HCT116 (cell line): Measurements from ENCODE around the gene GPR32. TPM values are rescaled to one million over a fixed set of nuclear protein-coding genes. Genes with fewer than 3 reads are reported as not detected.

Source experiments
- ATAC-seq: fragments of 200-7000 bp; cut with Tn5 transposase; 2 replicates; pipeline ENCODE4 v1.9.1; 2020; ENCODE audit warnings: mild to moderate bottlenecking, moderate library complexity
- BruUV-seq: library from RNA; stranded (reverse); fragments of 400-500 nt; replicated peaks from 2 replicates; lab custom pipeline; 2021; lab: Mats Ljungman, UMichigan
- CTCF ChIA-PET: fragments of 300-600 bp; sonication (Branson Sonifier 250); formaldehyde crosslinking; loops from one replicate; lab custom pipeline; 2021; ENCODE audit warnings: antibody characterized with exemption; lab: Charles Lee
- POLR2A ChIA-PET: fragments of 300-600, 350-600 bp; sonication (Branson Sonifier 250); formaldehyde crosslinking; loops from one replicate; lab custom pipeline; 2021; ENCODE audit warnings: antibody characterized with exemption; lab: Charles Lee
- RAD21 ChIA-PET, 2 experiments: fragments of 300-600 bp; sonication (Branson Sonifier 250); formaldehyde crosslinking; loops; one replicate each; lab custom pipeline; 2023; ENCODE audit warnings: low total read pairs in 2 of 2; ENCODE audit not compliant: uncharacterized antibody in 2 of 2, unreplicated experiment in 2 of 2, low non-redundant PET in 1 of 2; lab: Charles Lee
- DNase-seq: peaks from one replicate; pipeline ENCODE4 v3.0.0-alpha.2; 2010; ENCODE audit warnings: low read depth, low spot score
- H2AFZ ChIP-seq: fragments of 200-600 bp; shearing (Covaris generic), sonication (generic); 2 replicates; pipeline ENCODE4 v1.6.1; 2017; ENCODE audit warnings: low read depth, mixed run types, mixed read lengths, antibody characterized with exemption, low read length; ENCODE audit not compliant: poor library complexity, severe bottlenecking
- H3K27ac ChIP-seq: 2 replicates; pipeline ENCODE4 v1.5.1; 2012; ENCODE audit warnings: low read depth, low read length
- H3K27me3 ChIP-seq: fragments of 200-600 bp; sonication (generic); 2 replicates; pipeline ENCODE4 v1.6.1; 2016; ENCODE audit warnings: mixed run types, low read length, mixed read lengths; ENCODE audit not compliant: insufficient read depth
- H3K36me3 ChIP-seq, 2 experiments: fragments of 200-500 bp in 1 of 2; fragments of 200-600 bp in 1 of 2; sonication (Bioruptor generic) in 1 of 2; sonication (generic) in 1 of 2; 2 replicates each; pipeline versions ENCODE4 v1.5.1 to v1.6.1; 2014 to 2016; ENCODE audit warnings: low read length in 2 of 2, inconsistent platforms in 1 of 2, mixed read lengths in 1 of 2, mixed run types in 1 of 2; ENCODE audit not compliant: insufficient read depth in 2 of 2, control insufficient read depth in 1 of 2
- H3K4me1 ChIP-seq, 2 experiments: fragments of 200-600 bp in 1 of 2; sonication (generic) in 1 of 2; 2 replicates each; pipeline versions ENCODE4 v1.5.1 to v1.6.1; 2012 to 2017; ENCODE audit warnings: low read length in 2 of 2, inconsistent platforms in 1 of 2, mild to moderate bottlenecking in 1 of 2, mixed read lengths in 1 of 2, mixed run types in 1 of 2, moderate library complexity in 1 of 2; ENCODE audit not compliant: insufficient read depth in 2 of 2, control insufficient read depth in 1 of 2
- H3K4me2 ChIP-seq: fragments of 200-600 bp; sonication (generic); 2 replicates; pipeline ENCODE4 v1.6.1; 2017; ENCODE audit warnings: mixed run types, low read length, mixed read lengths
- H3K4me3 ChIP-seq, 2 experiments: fragments of 200-600 bp in 1 of 2; sonication (generic) in 1 of 2; replicated peaks in 1 of 2; 2 replicates each; pipeline ENCODE4 v1.5.1; 2011 to 2016; ENCODE audit warnings: low read length in 2 of 2, control low read depth in 1 of 2, low read depth in 1 of 2, mild to moderate bottlenecking in 1 of 2, mixed read lengths in 1 of 2, mixed run types in 1 of 2
- H3K79me2 ChIP-seq: fragments of 200-600 bp; sonication (generic); 2 replicates; pipeline ENCODE4 v1.6.1; 2017; ENCODE audit warnings: mild to moderate bottlenecking, mixed run types, low read length, moderate library complexity, mixed read lengths; ENCODE audit not compliant: insufficient read depth
- H3K9ac ChIP-seq: fragments of 200-600 bp; sonication (generic); 2 replicates; pipeline ENCODE4 v1.6.1; 2016; ENCODE audit warnings: low read length, mixed read lengths
- H3K9me2 ChIP-seq: fragments of 200-600 bp; sonication (generic), shearing (Covaris generic); 2 replicates; pipeline ENCODE4 v1.6.1; 2017; ENCODE audit warnings: mixed run types, mild to moderate bottlenecking, moderate library complexity; ENCODE audit not compliant: insufficient read depth
- H3K9me3 ChIP-seq, 2 experiments: fragments of 200-500 bp in 1 of 2; fragments of 200-600 bp in 1 of 2; sonication (Bioruptor generic) in 1 of 2; sonication (generic) in 1 of 2; 2 replicates each; pipeline ENCODE4 v1.6.1; 2014 to 2017; ENCODE audit warnings: low read length in 2 of 2, mixed read lengths in 2 of 2, inconsistent platforms in 1 of 2, low read depth in 1 of 2, mild to moderate bottlenecking in 1 of 2, mixed run types in 1 of 2, moderate library complexity in 1 of 2; ENCODE audit not compliant: control insufficient read depth in 1 of 2, insufficient read depth in 1 of 2
- H4K20me1 ChIP-seq: fragments of 200-600 bp; sonication (generic), shearing (Covaris generic); 2 replicates; pipeline ENCODE4 v1.6.1; 2017; ENCODE audit warnings: mixed run types, mild to moderate bottlenecking, moderate library complexity; ENCODE audit not compliant: insufficient read depth
- CBX3 ChIP-seq: IDR thresholded peaks from 2 replicates; pipeline ENCODE4 v1.6.1; 2012; ENCODE audit warnings: low read depth
- CTCF ChIP-seq, 3 experiments: fragments of 200-600 bp in 1 of 3; sonication (generic) in 1 of 3; IDR thresholded peaks in 2 of 3; conservative IDR thresholded peaks in 1 of 3; 2 replicates each; pipeline ENCODE4 v1.5.1; 2012 to 2017; ENCODE audit warnings: low read depth in 2 of 3, low read length in 2 of 3, antibody characterized with exemption in 1 of 3, borderline replicate concordance in 1 of 3, control low read depth in 1 of 3, mild to moderate bottlenecking in 1 of 3, mixed read lengths in 1 of 3, mixed run types in 1 of 3, moderate library complexity in 1 of 3; ENCODE audit not compliant: insufficient read depth in 1 of 3
- ELF1 ChIP-seq: IDR thresholded peaks from 2 replicates; pipeline ENCODE4 v1.6.1; 2012; ENCODE audit warnings: low read depth, borderline replicate concordance
- EZH2 ChIP-seq: fragments of 200-600 bp; sonication (generic); IDR thresholded peaks from 2 replicates; pipeline ENCODE4 v1.6.1; 2017; ENCODE audit warnings: antibody characterized with exemption, mixed run types
- FOSL1 ChIP-seq: IDR thresholded peaks from 2 replicates; pipeline ENCODE4 v1.6.1; 2012; ENCODE audit warnings: low read depth
- POLR2A ChIP-seq: IDR thresholded peaks from 2 replicates; pipeline ENCODE4 v1.7.0; 2011; ENCODE audit warnings: borderline replicate concordance; ENCODE audit not compliant: insufficient read depth, insufficient read length; ENCODE audit errors: extremely low read depth
- POLR2AphosphoS5 ChIP-seq: IDR thresholded peaks from 2 replicates; pipeline ENCODE4 v1.6.1; 2011; ENCODE audit warnings: mild to moderate bottlenecking, low read depth, low read length, moderate library complexity
- RAD21 ChIP-seq: IDR thresholded peaks from 2 replicates; pipeline ENCODE4 v1.6.1; 2012; ENCODE audit warnings: low read depth, mild to moderate bottlenecking
- REST ChIP-seq: IDR thresholded peaks from 2 replicates; pipeline ENCODE4 v1.6.1; 2012; ENCODE audit warnings: low read depth
- SRF ChIP-seq: IDR thresholded peaks from 2 replicates; pipeline ENCODE4 v1.6.1; 2012; ENCODE audit warnings: low read depth
- ZFX ChIP-seq: fragments of 450-650 bp; IDR thresholded peaks from 2 replicates; pipeline ENCODE4 v1.6.1; 2017
- ZNF274 ChIP-seq: fragments of 200-500 bp; sonication (Bioruptor generic); IDR thresholded peaks from 2 replicates; pipeline ENCODE4 v1.6.1; 2014; ENCODE audit warnings: mild to moderate bottlenecking, low read depth, low read length, inconsistent platforms
- intact Hi-C: fragments of 100-400 bp; cut with micrococcal nuclease; formaldehyde crosslinking; loops from 2 replicates; pipeline ENCODE4 v1.10.0; 2022
- total RNA-seq: library from RNA; stranded (reverse); gene quantifications from one replicate; pipeline ENCODE4 v1.2.1, GENCODE V29; 2021; ENCODE audit not compliant: unreplicated experiment

Gene GPR32
- total RNA-seq, 1 experiment from 2014 or later, result not detected

- no peak overlapping the region for H3K4me2 ChIP-seq
- no peaks in the 10 kb centered on the region for H3K9me2 ChIP-seq
- H3K4me3 ChIP-seq, result no peak overlapping the region
- DNase-seq, result no peak
- H3K9ac ChIP-seq, result no peak overlapping the region
- H3K9me3 ChIP-seq, result no peaks in the 10 kb centered on the region
- peaks cover 60% of the 10 kb centered on the region; the same call in 1 of the 2 replicates for H4K20me1 ChIP-seq
- H3K4me1 ChIP-seq, result peaks cover 19 to 44% of the 10 kb centered on the region in 2 experiments
- intact Hi-C loops, result no loop called here
- no TSS peak for BruUV-seq
- peak overlapping the region; percentile 15; the same call in 1 of the 2 replicates for H3K27ac ChIP-seq
- CTCF ChIA-PET, result interaction anchor here (0.6 to 1.0 kb wide), 2 partner anchors 124 to 299 kb away, joined by 3 to 4 read pairs; no protein-coding TSS in a partner anchor
- no peak for ATAC-seq
- TF ChIP-seq RAD21, result no peak
- TF ChIP-seq CBX3, result no peak
- no peak for TF ChIP-seq FOSL1
- TF ChIP-seq ELF1, result no peak
- TF ChIP-seq REST, result no peak
- TF ChIP-seq POLR2A, result no peak
- no peak for TF ChIP-seq SRF
- TF ChIP-seq POLR2AphosphoS5, result no peak; the same call in 1 of the 2 replicates
- no peak for TF ChIP-seq EZH2
- no peak for TF ChIP-seq CTCF (IDR thresholded peaks at IDR 0.05 in 2 of 3, conservative IDR thresholded peaks at IDR 0.05 in 1 of 3; ENCODE audit: borderline replicate concordance in 1 of 3, insufficient read depth in 1 of 3, low read depth in 2 of 3, low read length in 2 of 3)
- no peak for TF ChIP-seq ZNF274
- no peak for TF ChIP-seq ZFX
- POLR2A ChIA-PET, result interaction anchor here (1.2 to 2.0 kb wide), 2 partner anchors 124 to 220 kb away, joined by 3 to 4 read pairs; no protein-coding TSS in a partner anchor
- no peaks in the 10 kb centered on the region for H3K27me3 ChIP-seq
- no peak overlapping the region for H2AFZ ChIP-seq
- H3K36me3 ChIP-seq, result peaks cover 43 to 56% of the 10 kb centered on the region in 2 experiments
- RAD21 ChIA-PET, result no interaction called here
- peaks cover 55% of the 10 kb centered on the region for H3K79me2 ChIP-seq
Measured at GRCh38 chr19:50797781-50798658, 27.8 kb downstream of the GPR32 start.
